Liver (tissue), 9 donors: ENCODE results near the gene NR6A1. TPM values are rescaled to one million over a fixed set of nuclear protein-coding genes. Genes with fewer than 3 reads are reported as not detected.

Experiments used
- DNase-seq: peaks from one replicate; pipeline ENCODE4 v3.0.0-alpha.2; 2017; ENCODE audit warnings: low spot score
- H3K27ac ChIP-seq, 2 donors: one replicate each; pipeline ENCODE4 v1.7.0; 2013; ENCODE audit warnings: inconsistent platforms in 2 of 2, low read length in 2 of 2, control low read depth in 1 of 2, low read depth in 1 of 2, mild to moderate bottlenecking in 1 of 2
- H3K27me3 ChIP-seq, 4 donors: one replicate each; pipeline versions ENCODE4 v1.6.1 to v1.7.0; 2013; ENCODE audit warnings: low read length in 3 of 4, inconsistent platforms in 1 of 4, mild to moderate bottlenecking in 1 of 4, moderate library complexity in 1 of 4; ENCODE audit not compliant: control insufficient read depth in 4 of 4, insufficient read depth in 4 of 4
- H3K36me3 ChIP-seq, 4 donors: one replicate each; pipeline versions ENCODE4 v1.6.1 to v1.7.0; 2013; ENCODE audit warnings: low read length in 3 of 4, mild to moderate bottlenecking in 3 of 4, low read depth in 1 of 4, moderate library complexity in 1 of 4; ENCODE audit not compliant: control insufficient read depth in 4 of 4, insufficient read depth in 3 of 4
- H3K4me1 ChIP-seq, 4 donors: one replicate each; pipeline versions ENCODE4 v1.6.1 to v1.7.0; 2013; ENCODE audit warnings: low read length in 3 of 4, mild to moderate bottlenecking in 3 of 4, moderate library complexity in 1 of 4; ENCODE audit not compliant: control insufficient read depth in 4 of 4, insufficient read depth in 4 of 4
- H3K4me3 ChIP-seq, 3 donors: one replicate each; pipeline versions ENCODE4 v1.6.1 to v1.7.0; 2013; ENCODE audit warnings: low read length in 3 of 3, control low read depth in 1 of 3, low read depth in 1 of 3, mild to moderate bottlenecking in 1 of 3
- H3K9ac ChIP-seq, 2 donors: one replicate each; pipeline ENCODE4 v1.7.0; 2013; ENCODE audit warnings: low read length in 2 of 2, mild to moderate bottlenecking in 2 of 2, moderate library complexity in 2 of 2, control low read depth in 1 of 2, low read depth in 1 of 2
- H3K9me3 ChIP-seq, 4 donors: one replicate each; pipeline versions ENCODE4 v1.6.1 to v1.7.0; 2013; ENCODE audit warnings: low read length in 3 of 4; ENCODE audit not compliant: control insufficient read depth in 4 of 4
- ATF3 ChIP-seq: IDR thresholded peaks from 2 replicates; pipeline ENCODE4 v1.6.1; 2016; ENCODE audit warnings: antibody characterized with exemption
- CTCF ChIP-seq: fragments of 150-350 bp; IDR thresholded peaks from 2 replicates; pipeline ENCODE4 v1.5.1; 2017; ENCODE audit warnings: improper control_type of control experiment, low read depth, low read length; ENCODE audit not compliant: missing input control
- EGR1 ChIP-seq, 2 donors: IDR thresholded peaks; 2 replicates each; pipeline ENCODE4 v1.6.1; 2016 to 2018; ENCODE audit warnings: antibody characterized with exemption in 2 of 2, low read depth in 2 of 2
- FOXA1 ChIP-seq: IDR thresholded peaks from 2 replicates; pipeline ENCODE4 v1.6.1; 2016; ENCODE audit warnings: antibody characterized with exemption
- FOXA2 ChIP-seq: IDR thresholded peaks from 2 replicates; pipeline ENCODE4 v1.6.1; 2016; ENCODE audit warnings: antibody characterized with exemption
- GABPA ChIP-seq, 2 donors: IDR thresholded peaks in 1 of 2; conservative IDR thresholded peaks in 1 of 2; 2 replicates each; pipeline ENCODE4 v1.6.1; 2016; ENCODE audit warnings: antibody characterized with exemption in 2 of 2, mild to moderate bottlenecking in 1 of 2, moderate library complexity in 1 of 2
- HNF4A ChIP-seq, 2 donors: conservative IDR thresholded peaks; 2 replicates each; pipeline ENCODE4 v1.6.1; 2016; ENCODE audit warnings: antibody characterized with exemption in 2 of 2, mild to moderate bottlenecking in 2 of 2
- HNF4G ChIP-seq: IDR thresholded peaks from 2 replicates; pipeline ENCODE4 v1.6.1; 2016; ENCODE audit warnings: antibody characterized with exemption
- JUND ChIP-seq, 2 donors: IDR thresholded peaks; 2 replicates each; pipeline ENCODE4 v1.6.1; 2016; ENCODE audit warnings: antibody characterized with exemption in 2 of 2
- MAX ChIP-seq: IDR thresholded peaks from 2 replicates; pipeline ENCODE4 v1.6.1; 2016; ENCODE audit warnings: antibody characterized with exemption
- NR2F2 ChIP-seq: IDR thresholded peaks from 2 replicates; pipeline ENCODE4 v1.6.1; 2016; ENCODE audit warnings: antibody characterized with exemption
- RAD21 ChIP-seq, 2 donors: IDR thresholded peaks; 2 replicates each; pipeline ENCODE4 v1.6.1; 2016; ENCODE audit warnings: antibody characterized with exemption in 2 of 2, mild to moderate bottlenecking in 2 of 2
- REST ChIP-seq: IDR thresholded peaks from 2 replicates; pipeline ENCODE4 v1.6.1; 2016; ENCODE audit warnings: antibody characterized with exemption, mild to moderate bottlenecking
- RXRA ChIP-seq, 2 donors: IDR thresholded peaks; 2 replicates each; pipeline ENCODE4 v1.6.1; 2017 to 2018; ENCODE audit warnings: antibody characterized with exemption in 2 of 2, mild to moderate bottlenecking in 1 of 2
- SP1 ChIP-seq: IDR thresholded peaks from 2 replicates; pipeline ENCODE4 v1.6.1; 2018; ENCODE audit warnings: antibody characterized with exemption, mild to moderate bottlenecking
- TAF1 ChIP-seq: conservative IDR thresholded peaks from 2 replicates; pipeline ENCODE4 v1.6.1; 2016; ENCODE audit warnings: antibody characterized with exemption, mild to moderate bottlenecking
- YY1 ChIP-seq: IDR thresholded peaks from 2 replicates; pipeline ENCODE4 v1.6.1; 2016; ENCODE audit warnings: antibody characterized with exemption, mild to moderate bottlenecking
- ZBTB33 ChIP-seq: IDR thresholded peaks from 2 replicates; pipeline ENCODE4 v1.6.1; 2016; ENCODE audit warnings: antibody characterized with exemption
- WGBS: extraction: QIAGEN DNeasy Blood & Tissue Kit; methylation state at CpG from one replicate; pipeline ENCODE4 v1.1.7; 2013; 5-methylcytosine and 5-hydroxymethylcytosine counted together
- polyA plus RNA-seq, 2 donors: library from polyadenylated mRNA; stranded (reverse) in 1 of 2; unstranded in 1 of 2; fragments of 200-250 nt in 1 of 2; fragments of >200 nt in 1 of 2; fragmentation: Nextera tagmentation in 1 of 2; extraction: Ambion mirVana in 1 of 2; gene quantifications; one replicate each; pipeline versions ENCODE4 v1.2.1 to v1.2.3, GENCODE V29; 2013 to 2015
- total RNA-seq, 2 donors: library from RNA; depleted of rRNA; stranded (reverse); fragments of >200 nt; gene quantifications; one replicate each; pipeline ENCODE4 v1.2.3, GENCODE V29; 2014
- donor health status: healthy.
- donor health status: healthy.
- donor health status: healthy.
- donor health status: healthy.
- donor health status: healthy.

Gene NR6A1
- total and polyA plus RNA-seq, 4 donors, result 0.72 to 6.1 (median 2.1) TPM

GRCh38 chr9:124652203-124652602 is 118.9 kb downstream of the NR6A1 start:
- Histone ChIP-seq H3K4me3 (no peak overlapping the region), H3K9ac (no peak overlapping the region), H3K4me1 (no peaks in the 10 kb centered on the region), H3K27ac (no peak overlapping the region), H3K27me3 (no peaks in the 10 kb centered on the region), H3K36me3 (no peaks in the 10 kb centered on the region), H3K9me3 (no peaks in the 10 kb centered on the region)
- DNase-seq, result no peak
- whole genome bisulfite sequencing, result 87% methylated on average over 1 of the region's 1 CpG
- no peak for TF ChIP-seq NR2F2
- no peak for TF ChIP-seq EGR1 (IDR thresholded peaks at IDR 0.05; ENCODE audit: low read depth in 2 of 2)
- no peak for TF ChIP-seq MAX
- no peak for TF ChIP-seq RXRA (IDR thresholded peaks at IDR 0.05)
- no peak for TF ChIP-seq ZBTB33
- TF ChIP-seq HNF4G, result no peak
- TF ChIP-seq ATF3, result no peak
- no peak for TF ChIP-seq FOXA2
- no peak for TF ChIP-seq JUND (IDR thresholded peaks at IDR 0.05)
- no peak for TF ChIP-seq GABPA (IDR thresholded peaks at IDR 0.05 in 1 of 2, conservative IDR thresholded peaks at IDR 0.05 in 1 of 2)
- TF ChIP-seq SP1, result no peak
- TF ChIP-seq YY1, result no peak
- no peak for TF ChIP-seq FOXA1
- TF ChIP-seq REST, result no peak
- TF ChIP-seq RAD21 (IDR thresholded peaks at IDR 0.05), result no peak
- no peak for TF ChIP-seq TAF1
- TF ChIP-seq HNF4A (conservative IDR thresholded peaks at IDR 0.05), result no peak
- no peak for TF ChIP-seq CTCF

GRCh38 chr9:124645274-124645673 is 125.8 kb downstream of the NR6A1 start:
- no peak overlapping the region for H3K4me3 ChIP-seq
- H3K9me3 ChIP-seq, result no peaks in the 10 kb centered on the region
- DNase-seq, result no peak
- no peaks in the 10 kb centered on the region for H3K27me3 ChIP-seq
- H3K27ac ChIP-seq, result no peak overlapping the region
- H3K36me3 ChIP-seq, result no peaks in the 10 kb centered on the region
- H3K4me1 ChIP-seq, result no peaks in the 10 kb centered on the region
- TF ChIP-seq JUND (IDR thresholded peaks at IDR 0.05) (no peak), TAF1 (no peak), YY1 (no peak), ZBTB33 (no peak), HNF4G (no peak), NR2F2 (no peak), FOXA1 (no peak)
- no peak overlapping the region for H3K9ac ChIP-seq
